HEK293 (cell line): ENCODE data around the gene RMND1.

Experiments
- OVOL3 ChIP-seq: fragments of 450-650 bp; formaldehyde crosslinking; IDR thresholded peaks from 2 replicates; pipeline ENCODE4 v1.5.1; 2016; ENCODE audit warnings: missing biosample characterization, missing genetic modification characterization
- REPIN1 ChIP-seq: fragments of 450-650 bp; formaldehyde crosslinking; IDR thresholded peaks from 2 replicates; pipeline ENCODE4 v1.5.1; 2017; ENCODE audit warnings: missing biosample characterization, missing genetic modification characterization, low read depth
- SETDB1 ChIP-seq: IDR thresholded peaks from one replicate; pipeline ENCODE4 v1.6.1; 2017; ENCODE audit warnings: mild to moderate bottlenecking, low read length, moderate library complexity, mixed read lengths; ENCODE audit not compliant: insufficient read length
- SP2 ChIP-seq: fragments of 450-650 bp; formaldehyde crosslinking; IDR thresholded peaks from 2 replicates; pipeline ENCODE4 v1.5.1; 2016; ENCODE audit warnings: missing biosample characterization, missing genetic modification characterization
- SP3 ChIP-seq: fragments of 450-650 bp; formaldehyde crosslinking; IDR thresholded peaks from 2 replicates; pipeline ENCODE4 v1.5.1; 2016; ENCODE audit warnings: missing biosample characterization, missing genetic modification characterization
- ZBTB44 ChIP-seq: fragments of 450-650 bp; IDR thresholded peaks from 2 replicates; pipeline ENCODE4 v1.5.1; 2018; ENCODE audit warnings: missing biosample characterization, mild to moderate bottlenecking, missing genetic modification characterization
- ZBTB48 ChIP-seq: fragments of 450-650 bp; formaldehyde crosslinking; IDR thresholded peaks from 2 replicates; pipeline ENCODE4 v1.5.1; 2016; ENCODE audit warnings: missing biosample characterization, missing genetic modification characterization
- ZNF175 ChIP-seq: fragments of 450-650 bp; formaldehyde crosslinking; IDR thresholded peaks from 2 replicates; pipeline ENCODE4 v1.5.1; 2016; ENCODE audit warnings: missing biosample characterization, missing genetic modification characterization
- ZNF2 ChIP-seq: fragments of 450-650 bp; formaldehyde crosslinking; IDR thresholded peaks from 2 replicates; pipeline ENCODE4 v1.5.1; 2016; ENCODE audit warnings: missing biosample characterization, missing genetic modification characterization
- ZNF211 ChIP-seq: fragments of 450-650 bp; formaldehyde crosslinking; IDR thresholded peaks from 2 replicates; pipeline ENCODE4 v1.5.1; 2016; ENCODE audit warnings: low read depth, missing biosample characterization, missing genetic modification characterization
- ZNF23 ChIP-seq: fragments of 450-650 bp; formaldehyde crosslinking; IDR thresholded peaks from 2 replicates; pipeline ENCODE4 v1.5.1; 2016; ENCODE audit warnings: missing biosample characterization, missing genetic modification characterization, borderline replicate concordance
- ZNF324 ChIP-seq: fragments of 450-650 bp; formaldehyde crosslinking; IDR thresholded peaks from 2 replicates; pipeline ENCODE4 v1.5.1; 2016; ENCODE audit warnings: missing biosample characterization, missing genetic modification characterization
- ZNF350 ChIP-seq: fragments of 450-650 bp; formaldehyde crosslinking; IDR thresholded peaks from 2 replicates; pipeline ENCODE4 v1.5.0; 2017; ENCODE audit warnings: missing biosample characterization, mild to moderate bottlenecking, missing genetic modification characterization
- ZNF394 ChIP-seq: fragments of 450-650 bp; formaldehyde crosslinking; IDR thresholded peaks from 2 replicates; pipeline ENCODE4 v1.5.1; 2016; ENCODE audit warnings: missing biosample characterization, missing genetic modification characterization, mild to moderate bottlenecking, moderate library complexity, borderline replicate concordance
- ZNF426 ChIP-seq: fragments of 450-650 bp; formaldehyde crosslinking; IDR thresholded peaks from 2 replicates; pipeline ENCODE4 v1.5.1; 2017; ENCODE audit warnings: missing biosample characterization, missing genetic modification characterization, mild to moderate bottlenecking, inconsistent platforms, moderate library complexity
- ZNF510 ChIP-seq: fragments of 450-650 bp; formaldehyde crosslinking; IDR thresholded peaks from 2 replicates; pipeline ENCODE4 v1.5.1; 2018; ENCODE audit warnings: mild to moderate bottlenecking, missing genetic modification characterization, missing biosample characterization; ENCODE audit not compliant: insufficient replicate concordance
- ZNF513 ChIP-seq: fragments of 450-650 bp; IDR thresholded peaks from 2 replicates; pipeline ENCODE4 v1.5.1; 2018; ENCODE audit warnings: missing biosample characterization, missing genetic modification characterization
- ZNF514 ChIP-seq: fragments of 450-650 bp; formaldehyde crosslinking; IDR thresholded peaks from 2 replicates; pipeline ENCODE4 v1.5.1; 2016; ENCODE audit warnings: missing biosample characterization, missing genetic modification characterization
- ZNF544 ChIP-seq: fragments of 450-650 bp; formaldehyde crosslinking; IDR thresholded peaks from 2 replicates; pipeline ENCODE4 v1.5.0; 2017; ENCODE audit warnings: missing biosample characterization, missing genetic modification characterization
- ZNF621 ChIP-seq: fragments of 450-650 bp; formaldehyde crosslinking; IDR thresholded peaks from 2 replicates; pipeline ENCODE4 v1.5.1; 2017; ENCODE audit warnings: missing biosample characterization, missing genetic modification characterization
- ZNF626 ChIP-seq: fragments of 450-650 bp; sonication (Bioruptor Pico); formaldehyde crosslinking; IDR thresholded peaks from 2 replicates; pipeline ENCODE4 v1.5.1; 2018; ENCODE audit warnings: missing biosample characterization, missing genetic modification characterization, inconsistent platforms
- ZNF639 ChIP-seq: fragments of 450-650 bp; formaldehyde crosslinking; IDR thresholded peaks from 2 replicates; pipeline ENCODE4 v1.5.1; 2016; ENCODE audit warnings: missing biosample characterization, missing genetic modification characterization
- ZNF645 ChIP-seq: fragments of 450-650 bp; formaldehyde crosslinking; IDR thresholded peaks from 2 replicates; pipeline ENCODE4; 2016; ENCODE audit warnings: missing biosample characterization, missing genetic modification characterization
- ZNF76 ChIP-seq: fragments of 450-650 bp; formaldehyde crosslinking; IDR thresholded peaks from 2 replicates; pipeline ENCODE4; 2016; ENCODE audit warnings: low read depth, missing biosample characterization, missing genetic modification characterization, borderline replicate concordance
- ZNF776 ChIP-seq: fragments of 450-650 bp; formaldehyde crosslinking; IDR thresholded peaks from 2 replicates; pipeline ENCODE4 v1.5.0; 2017; ENCODE audit warnings: missing biosample characterization, missing genetic modification characterization, borderline replicate concordance
- ZNF785 ChIP-seq: fragments of 450-650 bp; formaldehyde crosslinking; IDR thresholded peaks from 2 replicates; pipeline ENCODE4 v1.5.1; 2016; ENCODE audit warnings: missing biosample characterization, missing genetic modification characterization
- ZSCAN16 ChIP-seq: fragments of 450-650 bp; formaldehyde crosslinking; IDR thresholded peaks from 2 replicates; pipeline ENCODE4 v1.5.1; 2016; ENCODE audit warnings: missing biosample characterization, missing genetic modification characterization
- ZSCAN23 ChIP-seq: fragments of 450-650 bp; formaldehyde crosslinking; IDR thresholded peaks from 2 replicates; pipeline ENCODE4 v1.5.1; 2016; ENCODE audit warnings: missing biosample characterization, missing genetic modification characterization
- TF ChIP-seq, protein P1 (sequence below): fragments of 450-650 bp; formaldehyde crosslinking; IDR thresholded peaks from 2 replicates; pipeline ENCODE4 v1.5.1; 2016; ENCODE audit warnings: missing biosample characterization, missing genetic modification characterization, borderline replicate concordance

RMND1 gene

DNA sequence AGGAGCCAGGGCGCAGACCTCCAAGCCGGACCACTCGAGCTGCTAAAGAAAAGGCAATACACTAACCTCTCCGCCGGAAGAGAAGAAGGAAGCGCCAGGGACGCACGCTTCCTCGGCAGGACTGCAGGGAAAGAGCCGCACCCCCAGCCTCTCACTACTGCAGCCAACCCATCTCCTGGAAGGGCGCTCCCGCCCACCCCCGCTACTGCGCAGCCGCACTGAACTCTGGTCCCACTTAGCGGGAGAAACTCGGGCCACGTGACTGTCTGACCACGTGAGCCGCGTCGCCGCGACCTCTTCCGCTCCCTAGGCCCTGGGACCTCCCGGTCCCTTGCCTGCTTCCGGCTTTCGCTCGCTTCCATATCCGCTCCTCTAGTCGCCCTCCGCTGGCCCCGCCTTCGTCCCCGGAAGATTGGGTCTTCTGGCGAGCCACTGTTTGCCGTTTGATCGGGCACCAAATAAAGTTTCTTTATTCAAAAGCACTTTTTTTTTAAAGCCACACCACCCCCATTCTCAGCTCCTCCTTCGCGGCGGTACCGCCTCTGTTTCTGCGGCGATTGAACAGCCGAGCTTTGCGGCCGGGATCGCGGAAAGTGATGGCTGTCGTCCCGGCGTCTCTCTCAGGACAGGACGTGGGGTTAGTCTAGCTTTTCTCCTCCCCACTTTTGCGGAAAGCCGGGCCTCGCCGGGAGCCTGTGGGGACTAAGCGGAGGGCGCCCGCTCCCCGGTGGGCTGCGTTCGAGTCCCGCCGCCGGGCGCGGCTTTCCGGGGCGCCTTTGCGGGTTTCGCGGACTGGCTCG is at the start of gene RMND1 (continued):
- TF ChIP-seq, protein P1, sequence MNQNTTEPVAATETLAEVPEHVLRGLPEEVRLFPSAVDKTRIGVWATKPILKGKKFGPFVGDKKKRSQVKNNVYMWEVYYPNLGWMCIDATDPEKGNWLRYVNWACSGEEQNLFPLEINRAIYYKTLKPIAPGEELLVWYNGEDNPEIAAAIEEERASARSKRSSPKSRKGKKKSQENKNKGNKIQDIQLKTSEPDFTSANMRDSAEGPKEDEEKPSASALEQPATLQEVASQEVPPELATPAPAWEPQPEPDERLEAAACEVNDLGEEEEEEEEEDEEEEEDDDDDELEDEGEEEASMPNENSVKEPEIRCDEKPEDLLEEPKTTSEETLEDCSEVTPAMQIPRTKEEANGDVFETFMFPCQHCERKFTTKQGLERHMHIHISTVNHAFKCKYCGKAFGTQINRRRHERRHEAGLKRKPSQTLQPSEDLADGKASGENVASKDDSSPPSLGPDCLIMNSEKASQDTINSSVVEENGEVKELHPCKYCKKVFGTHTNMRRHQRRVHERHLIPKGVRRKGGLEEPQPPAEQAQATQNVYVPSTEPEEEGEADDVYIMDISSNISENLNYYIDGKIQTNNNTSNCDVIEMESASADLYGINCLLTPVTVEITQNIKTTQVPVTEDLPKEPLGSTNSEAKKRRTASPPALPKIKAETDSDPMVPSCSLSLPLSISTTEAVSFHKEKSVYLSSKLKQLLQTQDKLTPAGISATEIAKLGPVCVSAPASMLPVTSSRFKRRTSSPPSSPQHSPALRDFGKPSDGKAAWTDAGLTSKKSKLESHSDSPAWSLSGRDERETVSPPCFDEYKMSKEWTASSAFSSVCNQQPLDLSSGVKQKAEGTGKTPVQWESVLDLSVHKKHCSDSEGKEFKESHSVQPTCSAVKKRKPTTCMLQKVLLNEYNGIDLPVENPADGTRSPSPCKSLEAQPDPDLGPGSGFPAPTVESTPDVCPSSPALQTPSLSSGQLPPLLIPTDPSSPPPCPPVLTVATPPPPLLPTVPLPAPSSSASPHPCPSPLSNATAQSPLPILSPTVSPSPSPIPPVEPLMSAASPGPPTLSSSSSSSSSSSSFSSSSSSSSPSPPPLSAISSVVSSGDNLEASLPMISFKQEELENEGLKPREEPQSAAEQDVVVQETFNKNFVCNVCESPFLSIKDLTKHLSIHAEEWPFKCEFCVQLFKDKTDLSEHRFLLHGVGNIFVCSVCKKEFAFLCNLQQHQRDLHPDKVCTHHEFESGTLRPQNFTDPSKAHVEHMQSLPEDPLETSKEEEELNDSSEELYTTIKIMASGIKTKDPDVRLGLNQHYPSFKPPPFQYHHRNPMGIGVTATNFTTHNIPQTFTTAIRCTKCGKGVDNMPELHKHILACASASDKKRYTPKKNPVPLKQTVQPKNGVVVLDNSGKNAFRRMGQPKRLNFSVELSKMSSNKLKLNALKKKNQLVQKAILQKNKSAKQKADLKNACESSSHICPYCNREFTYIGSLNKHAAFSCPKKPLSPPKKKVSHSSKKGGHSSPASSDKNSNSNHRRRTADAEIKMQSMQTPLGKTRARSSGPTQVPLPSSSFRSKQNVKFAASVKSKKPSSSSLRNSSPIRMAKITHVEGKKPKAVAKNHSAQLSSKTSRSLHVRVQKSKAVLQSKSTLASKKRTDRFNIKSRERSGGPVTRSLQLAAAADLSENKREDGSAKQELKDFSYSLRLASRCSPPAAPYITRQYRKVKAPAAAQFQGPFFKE, result no peak
- TF ChIP-seq SETDB1 (peak; percentile 59), REPIN1 (no peak), ZNF776 (tag by site-specific recombination) (no peak), ZNF324 (tag by site-specific recombination) (peak; percentile 96), SP3 (tag by site-specific recombination) (peak; percentile 97), ZNF645 (tag by site-specific recombination) (no peak), ZNF211 (tag by site-specific recombination) (no peak), ZSCAN23 (tag by site-specific recombination) (peak; percentile 51; the same call in 1 of the 2 replicates), ZNF514 (no peak), ZNF350 (tag by site-specific recombination) (0 out of 2 replicates have a peak, but pooled peaks have one; percentile 19), ZNF2 (tag by site-specific recombination) (peak; percentile 64; the same call in 1 of the 2 replicates), ZNF510 (tag by site-specific recombination) (no peak), ZBTB48 (tag by site-specific recombination) (peak; percentile 99), ZNF76 (tag by site-specific recombination) (peak; percentile 91), ZNF513 (no peak), ZSCAN16 (tag by site-specific recombination) (no peak), OVOL3 (tag by site-specific recombination) (peak; percentile 100), ZNF23 (no peak), ZNF544 (tag by site-specific recombination) (no peak), ZNF394 (tag by site-specific recombination) (peak; percentile 97), ZNF639 (tag by site-specific recombination) (peak; percentile 96), ZNF426 (tag by site-specific recombination) (no peak), ZNF621 (tag by site-specific recombination) (no peak), ZBTB44 (tag by site-specific recombination) (peak; percentile 71), SP2 (tag by site-specific recombination) (peak; percentile 97), ZNF785 (tag by site-specific recombination) (no peak), ZNF626 (tag by site-specific recombination) (no peak), ZNF175 (tag by site-specific recombination) (no peak)
